NOMO-1 treated with dmso at 0.1 percent for 144 hours (cell line): ENCODE results near the gene ATP5ME.
"Not testable (repeated sequence)": the region's sequence is repeated elsewhere in the genome, so short reads cannot be mapped to it uniquely, and the experiment has no call there.

Source experiments
- DNase-seq: peaks from one replicate; lab custom pipeline; 2025; ENCODE audit not compliant: unreplicated experiment; lab: John Stamatoyannopoulos, UW

ATP5ME gene

GRCh38 chr4:674172-675035 is at the start of gene ATP5ME, which contains the start of gene MYL5:
ATP5ME (minus strand) TSS chr4:674276; CDS start chr4:674247, 29 bp downstream.
MYL5 (plus strand) TSS chr4:674542; CDS start chr4:678027, 3,485 bp downstream.
- DNase-seq, result peak; percentile 90

GRCh38 chr4:722851-723360 is 48.8 kb upstream of the ATP5ME start:
- DNase-seq, result no peak

- DNase-seq, result no peak
Measured at GRCh38 chr4:722169-722725, 48.2 kb upstream of the ATP5ME start.

- no peak for DNase-seq
Measured at GRCh38 chr4:721261-722168, 47.4 kb upstream of the ATP5ME start.

- DNase-seq, result no peak
Measured at GRCh38 chr4:720111-720860, 46.2 kb upstream of the ATP5ME start.

- DNase-seq, result no peak
Measured at GRCh38 chr4:718460-718859, 44.4 kb upstream of the ATP5ME start.

GRCh38 chr4:717601-718320 is 43.7 kb upstream of the ATP5ME start:
- no peak for DNase-seq

GRCh38 chr4:714087-714486 is 40.0 kb upstream of the ATP5ME start:
- DNase-seq, result no peak

GRCh38 chr4:712916-713632 is 39.0 kb upstream of the ATP5ME start:
- no peak for DNase-seq

- no peak for DNase-seq
Measured at GRCh38 chr4:712093-712492, 38.0 kb upstream of the ATP5ME start.

- no peak for DNase-seq
Measured at GRCh38 chr4:710916-711315, 36.8 kb upstream of the ATP5ME start.

GRCh38 chr4:710116-710515 is 36.0 kb upstream of the ATP5ME start:
- no peak for DNase-seq

- DNase-seq, result no peak
Measured at GRCh38 chr4:709348-709747, 35.3 kb upstream of the ATP5ME start.

GRCh38 chr4:708631-708933 is 34.5 kb upstream of the ATP5ME start:
- no peak for DNase-seq

- DNase-seq, result no peak
Measured at GRCh38 chr4:707929-708630, 34.0 kb upstream of the ATP5ME start.

- DNase-seq, result no peak
Measured at GRCh38 chr4:706834-707598, 32.9 kb upstream of the ATP5ME start.

GRCh38 chr4:706083-706633 is 32.1 kb upstream of the ATP5ME start:
- DNase-seq, result not testable (repeated sequence)
